ENCODE results near the gene ARHGAP26. TPM values are rescaled to one million over a fixed set of nuclear protein-coding genes. Genes with fewer than 3 reads are reported as not detected.

ARHGAP26 gene
- total RNA-seq, 1 donor from 2014 or later, result 7.1 TPM

DNA sequence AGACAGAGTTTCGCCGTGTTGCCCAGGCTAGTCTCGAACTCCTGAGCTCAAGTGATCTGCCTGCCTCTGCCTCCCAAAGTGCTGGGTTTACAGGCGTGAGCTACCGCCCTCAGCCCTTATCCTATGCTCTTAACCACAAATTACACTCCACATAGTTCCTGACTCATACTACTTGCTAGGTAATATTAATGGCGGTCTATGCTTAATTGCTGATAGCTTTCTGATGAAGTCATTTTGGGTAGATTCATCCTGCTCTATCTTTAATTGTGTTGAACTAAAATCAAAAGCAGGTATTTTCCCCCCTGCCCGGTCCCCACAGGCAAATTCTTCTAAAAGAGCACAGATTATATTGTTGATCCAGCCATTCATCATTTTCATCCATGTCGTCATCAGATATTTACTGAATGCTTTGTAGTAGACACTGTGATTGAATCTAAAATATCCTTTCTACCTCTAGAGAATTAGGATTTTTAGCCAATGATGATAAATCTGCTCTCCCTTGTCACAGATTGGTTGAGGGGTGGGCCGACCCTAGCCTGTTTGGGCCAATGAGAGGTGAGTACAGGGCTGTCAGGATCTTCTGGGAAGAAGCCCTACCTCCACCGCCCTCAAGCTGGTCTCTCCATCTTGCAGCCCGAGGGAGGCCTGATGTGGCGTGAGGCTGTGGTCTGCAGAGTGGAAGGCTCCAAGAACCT, 488.5 kb downstream of the ARHGAP26 start:
- ATAC-seq, result peak; percentile 22

DNA sequence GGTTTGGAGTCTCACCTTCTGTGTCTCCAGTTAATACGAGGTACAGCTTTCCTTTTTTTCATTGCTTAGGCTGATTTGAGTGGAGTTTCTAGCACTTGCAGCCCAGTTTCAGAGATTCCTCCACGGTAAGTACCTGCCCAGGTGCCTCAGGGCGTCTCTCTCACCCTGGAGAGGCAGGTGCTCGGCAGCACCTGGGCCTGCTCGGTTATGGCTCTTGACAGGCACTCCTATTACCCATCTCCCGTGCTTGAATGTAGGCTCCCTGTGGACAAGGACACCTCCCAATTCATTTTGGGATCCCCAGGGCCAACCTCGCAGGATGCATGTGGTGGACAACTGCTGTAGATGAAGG, 489.1 kb downstream of the ARHGAP26 start:
- ATAC-seq, result no peak

DNA sequence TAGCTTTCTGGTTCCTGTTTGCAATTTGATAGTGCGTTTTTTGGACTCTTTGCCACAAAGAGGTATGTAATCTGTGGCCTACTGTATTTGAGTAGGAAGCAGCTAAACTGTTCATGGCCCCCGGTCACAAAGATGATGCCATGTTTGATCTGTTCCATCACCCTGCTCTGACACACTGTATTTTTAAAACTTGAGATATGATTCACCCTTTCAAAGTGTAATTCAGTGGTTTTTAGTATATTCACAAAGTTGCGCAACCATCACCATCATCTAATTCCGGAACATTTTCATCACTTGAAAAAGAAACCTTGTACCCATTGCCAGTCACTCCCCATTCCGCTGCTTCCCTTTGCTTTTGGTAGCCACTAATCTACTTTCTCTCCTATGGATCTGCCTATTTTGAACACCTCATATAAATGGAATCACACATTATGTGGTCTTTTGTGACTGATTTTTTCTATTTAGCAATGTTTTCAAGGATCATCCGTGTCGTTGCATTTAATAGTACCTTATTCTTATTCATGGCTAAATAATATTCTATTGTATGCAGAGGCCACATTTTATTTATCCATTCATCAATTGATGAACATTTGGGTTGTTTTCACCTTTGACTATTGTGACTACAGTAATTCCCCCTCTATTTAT, 491.7 kb downstream of the ARHGAP26 start:
- no peak for ATAC-seq

DNA sequence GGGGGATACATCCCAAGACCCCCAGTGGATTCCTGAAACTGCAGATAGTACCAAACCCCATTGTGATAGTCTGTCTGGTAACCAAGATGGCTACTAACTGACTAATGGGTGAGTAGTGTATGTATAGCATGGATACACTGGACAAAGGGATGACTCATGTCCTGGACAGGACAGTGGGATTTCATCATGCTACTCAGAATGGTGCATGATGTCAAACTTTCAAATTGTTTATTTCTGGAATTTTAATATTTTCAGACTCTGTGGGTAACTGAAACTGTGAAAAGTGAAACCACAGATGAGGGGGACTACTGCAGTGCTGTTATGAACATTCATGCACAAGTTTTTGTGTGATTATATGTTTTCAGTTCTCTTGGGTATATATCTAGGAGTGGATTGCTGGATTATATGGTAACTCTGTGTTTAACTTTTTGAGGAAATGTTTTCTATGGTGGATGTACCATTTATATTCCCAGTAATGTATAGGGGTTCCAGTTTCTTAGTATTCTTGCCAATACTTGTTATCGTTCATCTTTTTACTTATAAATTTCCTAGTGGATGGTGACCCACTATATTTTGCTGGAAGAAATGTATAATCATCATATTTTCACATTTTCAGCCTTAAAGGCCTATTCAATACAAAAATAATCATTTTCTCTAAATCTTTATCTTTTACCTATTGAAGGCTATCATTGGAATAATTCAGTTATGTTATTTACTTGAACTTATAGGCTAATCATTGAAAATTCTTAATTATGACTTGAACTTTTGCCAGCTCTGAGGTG, 492.4 kb downstream of the ARHGAP26 start:
- ATAC-seq, result peak; percentile 78

DNA sequence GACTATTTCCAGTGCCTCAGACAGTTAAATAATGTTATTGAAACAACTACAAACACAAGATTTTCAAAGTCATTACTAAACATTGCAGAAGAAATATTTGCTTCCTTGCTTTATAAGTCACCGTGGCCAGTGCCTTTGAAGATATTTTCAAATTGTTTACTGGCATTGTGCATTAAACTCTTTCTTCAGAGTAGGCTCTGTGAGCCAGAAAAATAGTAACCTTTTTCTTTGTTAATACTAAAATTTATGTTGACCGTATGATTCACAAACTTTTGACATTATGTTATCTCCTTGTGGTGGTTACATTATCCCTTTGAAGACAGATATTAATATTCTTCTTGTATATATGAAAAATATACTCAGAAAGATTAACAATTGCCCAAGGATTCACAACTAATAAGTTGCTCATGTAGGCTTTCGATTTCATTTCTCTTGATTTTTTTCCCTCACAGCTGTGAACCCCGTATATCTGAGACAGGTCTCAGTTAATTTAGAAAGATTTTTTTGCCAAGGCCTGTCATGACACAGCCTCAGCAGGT, 493.2 kb downstream of the ARHGAP26 start:
- ATAC-seq, result no peak

DNA sequence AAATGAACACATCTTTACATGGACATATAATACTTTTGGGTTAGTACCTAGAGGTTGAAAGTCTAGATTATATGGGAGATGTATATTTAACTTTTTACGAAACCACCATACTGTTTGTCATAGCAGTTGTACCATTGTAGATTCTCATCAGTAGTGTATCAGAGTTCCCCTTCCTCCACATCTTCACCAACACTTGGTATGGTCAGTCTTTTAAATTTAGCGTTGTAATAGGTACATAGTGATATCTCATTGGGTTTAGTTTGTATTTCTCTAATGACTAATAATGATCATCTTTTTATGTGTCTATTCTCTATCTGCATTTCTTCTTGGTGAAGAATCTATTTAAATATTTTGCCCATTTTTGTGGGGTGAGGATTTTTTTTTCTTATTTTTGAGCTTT, 495.8 kb downstream of the ARHGAP26 start:
- ATAC-seq, result no peak

DNA sequence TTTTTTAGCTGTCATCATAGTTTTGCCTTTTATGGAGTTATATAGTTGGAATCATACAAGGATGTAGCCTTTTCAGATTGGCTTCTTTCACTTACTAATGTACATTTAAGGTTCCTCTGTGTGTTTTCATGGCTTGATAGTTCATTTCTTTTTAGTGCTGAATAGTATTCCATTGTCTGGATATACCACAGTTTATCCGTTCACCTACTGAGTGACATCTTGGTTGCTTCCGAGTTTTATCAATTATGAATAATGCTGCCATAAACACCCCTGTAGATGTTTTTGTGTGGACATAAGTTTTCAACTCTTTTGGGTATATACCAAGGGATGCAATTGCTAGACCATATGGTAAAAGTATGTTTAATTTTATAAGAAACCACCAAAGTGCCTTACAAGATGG, 497.0 kb downstream of the ARHGAP26 start:
- ATAC-seq, result no peak

DNA sequence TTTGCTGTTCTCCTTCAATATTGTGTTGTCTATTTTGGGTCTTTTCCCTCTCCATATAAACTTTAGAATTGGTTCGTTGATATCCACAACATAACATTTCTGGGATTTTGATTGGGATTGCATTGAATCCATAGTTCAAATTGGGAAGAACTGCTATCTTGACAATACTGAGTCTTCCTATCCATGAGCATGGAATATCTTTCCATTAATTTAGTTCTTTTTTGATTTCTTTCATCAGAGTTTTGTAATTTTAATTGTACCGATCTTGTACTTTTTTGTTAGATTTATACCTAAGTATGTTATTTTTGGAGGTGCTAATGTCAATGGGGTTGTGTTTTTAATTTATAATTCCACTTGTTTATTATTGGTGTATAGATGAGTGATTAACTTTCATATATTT, 498.2 kb downstream of the ARHGAP26 start:
- no peak for ATAC-seq

DNA sequence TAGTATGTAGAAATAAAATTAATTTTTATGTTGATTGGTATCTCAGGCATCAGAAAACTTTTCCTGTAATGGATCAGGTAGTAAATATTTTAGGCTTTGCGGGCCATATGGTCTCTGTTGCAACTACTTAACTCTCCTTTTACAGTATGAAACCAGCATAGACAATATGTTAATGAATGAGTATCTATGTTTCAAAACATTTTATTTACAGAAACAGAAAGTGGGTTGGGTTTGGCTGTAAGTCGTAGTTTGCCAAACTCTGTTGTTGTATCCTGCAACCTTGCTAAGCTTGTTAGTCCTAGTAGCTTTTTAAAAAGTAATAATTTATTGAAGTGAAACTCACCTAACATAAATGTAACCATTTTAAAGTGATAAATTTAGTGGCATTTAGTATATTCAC, 501.3 kb downstream of the ARHGAP26 start:
- no peak for ATAC-seq

DNA sequence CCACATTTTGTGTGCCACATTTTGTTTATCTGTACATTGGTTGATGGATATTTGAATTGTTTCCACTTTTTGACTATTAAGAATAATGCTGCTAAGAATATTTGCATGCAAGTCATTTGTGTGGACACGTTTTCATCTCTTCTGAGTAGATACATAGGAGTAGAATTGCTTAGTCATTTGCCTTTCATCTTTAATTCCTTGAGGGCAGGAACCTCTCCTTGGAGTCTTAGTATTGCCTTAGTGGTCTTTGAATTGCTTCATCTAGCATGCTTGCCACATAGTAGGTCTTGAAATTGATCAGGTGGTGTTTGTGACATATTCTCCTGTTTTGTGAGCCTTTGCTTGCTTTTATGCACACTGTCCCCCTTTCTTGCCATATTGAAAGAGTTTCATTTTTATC, 504.8 kb downstream of the ARHGAP26 start:
- no peak for ATAC-seq

DNA sequence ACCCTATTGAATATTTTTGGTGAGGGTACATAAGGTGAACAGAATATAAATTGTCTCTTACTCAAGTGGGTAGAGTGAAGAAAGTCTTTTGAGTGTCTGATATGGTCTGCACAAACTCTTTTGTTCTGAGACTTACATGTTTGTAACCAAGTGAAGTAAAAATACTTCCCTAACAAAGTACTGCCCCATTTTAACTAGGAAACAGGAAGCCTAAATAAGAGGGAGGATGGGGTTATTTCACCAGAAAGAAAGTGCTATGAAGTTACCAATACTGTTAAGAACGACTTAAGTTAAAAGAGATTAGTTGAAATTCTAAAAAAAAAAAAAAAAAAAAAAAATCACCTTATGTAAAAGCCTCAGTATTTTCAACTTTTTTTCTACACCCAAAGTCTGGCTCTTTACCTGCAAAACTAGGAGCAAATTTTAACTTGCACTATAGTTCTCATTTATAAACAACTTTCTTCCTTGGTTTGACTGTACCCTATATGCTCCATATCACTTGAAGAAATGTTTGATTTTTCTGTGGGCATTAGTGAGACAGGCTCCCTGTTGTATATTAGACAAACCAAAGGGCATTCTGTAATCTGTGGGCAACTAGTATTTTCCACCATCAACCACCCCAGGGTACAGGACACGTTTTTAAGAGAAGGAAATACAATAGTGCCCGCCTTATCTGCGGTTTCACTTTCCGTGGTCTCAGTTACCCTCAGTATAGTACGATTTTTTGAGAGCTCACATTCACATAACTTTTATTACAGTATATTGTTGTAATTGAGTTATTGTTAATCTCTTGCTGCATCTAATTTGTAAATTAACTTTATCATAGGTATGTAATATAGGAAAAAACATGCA, 505.6 kb downstream of the ARHGAP26 start:
- no peak for ATAC-seq

DNA sequence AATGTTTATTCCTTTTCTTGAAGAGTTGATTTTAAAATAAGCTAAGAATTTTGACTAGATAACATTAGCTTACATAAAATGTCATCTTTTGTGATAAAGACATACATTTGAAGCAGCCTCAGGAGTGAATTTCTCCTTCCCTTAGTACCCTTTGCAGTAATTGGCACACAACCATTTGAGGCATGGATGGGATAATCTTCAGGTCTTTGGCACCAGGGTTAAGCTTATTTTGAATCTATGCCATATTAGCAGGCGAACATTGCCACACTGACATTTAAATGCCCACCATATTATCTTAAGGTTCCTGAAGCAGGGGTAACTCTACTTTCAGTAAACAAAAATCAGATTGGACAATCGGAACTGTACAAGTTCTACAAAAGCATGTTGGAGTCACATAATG, 507.4 kb downstream of the ARHGAP26 start:
- no peak for ATAC-seq

Other genes with a start within 250 kb of the ARHGAP26 start
- 0.88 TPM for gene FGF1, start 84.3 kb upstream of the ARHGAP26 start, total RNA-seq

Measured in esophagus mucosa (tissue), 1 donor.